HG02884 (cell line): ENCODE results near the gene SYTL4.

Source experiments
- ATAC-seq: cut with Tn5 transposase; IDR thresholded peaks from one replicate; pipeline ENCODE4 v1.9.1; 2021; ENCODE audit warnings: mild to moderate bottlenecking, moderate library complexity; ENCODE audit not compliant: unreplicated experiment

The SYTL4 gene

DNA sequence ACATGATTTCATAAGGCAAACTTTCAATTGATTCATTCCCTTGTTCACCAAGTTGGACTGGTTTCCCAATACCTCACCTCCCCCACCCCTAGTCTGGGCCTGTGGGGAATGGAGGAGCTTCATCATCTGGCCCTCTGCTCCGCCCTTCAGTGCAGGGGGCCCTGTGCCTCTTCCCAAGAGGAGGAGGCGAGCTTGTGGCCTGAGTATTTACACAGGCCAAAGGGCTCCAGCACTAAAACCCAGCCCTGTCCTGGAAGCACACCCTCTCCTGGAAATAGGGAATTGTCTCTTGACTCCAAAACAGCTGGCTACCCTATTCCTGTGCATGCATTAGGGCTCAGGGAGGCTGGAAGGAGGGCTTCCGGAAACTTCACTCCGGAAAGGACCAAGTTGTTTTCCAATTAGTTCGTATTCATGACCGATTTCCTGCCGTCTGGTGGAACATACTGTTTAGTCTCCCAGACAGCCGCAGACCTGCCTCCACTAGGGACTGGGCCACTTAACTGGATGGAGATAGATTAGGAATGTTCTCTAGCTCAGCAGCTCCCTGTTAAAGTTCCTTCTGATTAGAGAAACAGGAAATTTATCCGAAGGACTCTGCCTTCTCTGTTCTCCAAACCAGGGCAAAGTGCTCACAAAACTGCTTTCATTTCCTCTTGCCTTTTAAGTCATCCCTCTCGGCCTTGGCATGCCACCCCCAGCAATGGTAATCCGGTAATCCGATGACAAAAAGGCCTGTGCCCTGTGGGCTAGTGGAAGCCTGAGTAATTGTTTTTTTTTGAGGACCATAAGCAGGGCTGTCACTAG lies 82.2 kb downstream of the SYTL4 start:
- no peak for ATAC-seq

DNA sequence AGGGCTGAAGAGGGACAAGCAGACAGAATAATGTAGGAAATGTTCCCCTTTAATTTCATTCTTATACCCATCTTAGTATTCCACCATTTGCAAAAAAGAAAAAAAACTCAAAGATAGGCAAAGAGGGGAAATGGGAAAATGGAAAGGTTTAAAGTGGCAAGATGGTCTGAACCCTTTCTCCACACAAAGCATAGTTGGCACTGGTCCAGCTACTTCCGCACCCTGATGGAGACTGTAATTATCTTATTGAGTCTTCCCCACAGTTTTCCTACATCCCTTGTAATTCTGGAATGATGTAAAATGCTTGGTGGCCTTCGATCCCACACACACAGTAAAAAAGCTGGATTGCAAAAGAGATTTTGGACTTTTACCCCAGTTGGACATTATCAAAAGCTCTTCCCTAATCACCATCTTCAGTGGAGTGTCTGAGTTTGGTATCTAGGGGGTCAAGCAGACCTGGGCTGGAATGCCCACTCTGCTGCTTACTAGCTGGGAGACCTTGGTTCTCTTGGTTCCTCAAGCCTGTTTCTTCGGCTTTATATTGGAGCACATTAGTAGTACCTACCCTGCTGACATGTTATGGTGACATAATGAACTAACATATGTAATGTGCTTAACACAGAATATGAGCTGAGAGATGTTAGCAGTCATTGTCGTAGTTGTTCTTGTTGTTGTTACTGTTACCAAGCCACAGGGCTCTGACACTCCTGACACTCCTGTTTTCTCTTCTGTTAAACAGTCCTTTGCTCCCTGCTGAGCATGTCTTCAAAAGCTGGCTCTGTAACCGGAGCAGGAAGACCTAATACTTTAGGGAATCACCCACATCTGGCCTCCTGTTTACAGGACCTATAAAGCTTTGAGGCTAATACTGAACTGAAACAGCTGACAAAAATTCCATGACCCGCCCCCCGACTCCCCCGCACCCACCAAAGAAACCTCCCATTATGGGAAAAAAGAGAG lies 83.2 kb downstream of the SYTL4 start:
- ATAC-seq, result no peak

DNA sequence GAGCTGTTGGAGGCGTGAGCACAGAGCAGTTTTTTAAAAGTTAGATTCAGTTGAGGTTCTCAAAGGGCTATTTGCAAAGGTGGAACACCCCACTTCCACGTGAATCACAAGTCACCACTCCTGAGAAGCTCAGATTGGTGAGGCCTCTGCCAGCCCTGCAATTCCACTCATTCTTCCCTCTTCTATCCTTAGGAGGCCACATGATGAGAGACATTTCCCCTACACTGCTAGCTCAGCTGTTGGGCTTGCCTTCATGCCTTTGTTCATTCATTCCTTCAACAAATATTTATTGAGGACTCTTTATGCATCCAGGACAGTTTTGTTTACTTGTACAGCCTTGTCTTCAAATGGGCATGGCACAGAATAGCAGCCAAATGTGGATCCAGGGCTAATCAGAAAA lies 84.2 kb downstream of the SYTL4 start:
- ATAC-seq, result no peak

DNA sequence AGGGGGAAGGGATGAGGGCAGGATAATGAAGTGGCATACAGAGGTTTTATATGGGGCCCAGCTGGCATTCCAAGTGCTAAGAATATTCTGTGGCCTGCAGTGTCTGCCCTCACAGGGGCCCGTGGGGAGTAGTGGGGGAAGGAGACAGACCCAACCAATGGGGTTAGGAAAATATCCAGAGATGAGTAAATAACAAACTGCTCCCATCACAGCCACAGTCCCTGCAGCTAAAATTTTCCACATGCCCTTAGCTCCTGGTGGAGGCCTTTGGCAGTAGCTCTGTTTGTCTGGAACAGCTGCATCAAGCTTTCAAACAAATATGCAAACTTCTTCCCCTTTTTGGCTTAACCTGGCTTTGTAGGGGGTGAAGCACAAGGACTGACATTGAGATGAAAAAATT lies 84.8 kb downstream of the SYTL4 start:
- no peak for ATAC-seq

DNA sequence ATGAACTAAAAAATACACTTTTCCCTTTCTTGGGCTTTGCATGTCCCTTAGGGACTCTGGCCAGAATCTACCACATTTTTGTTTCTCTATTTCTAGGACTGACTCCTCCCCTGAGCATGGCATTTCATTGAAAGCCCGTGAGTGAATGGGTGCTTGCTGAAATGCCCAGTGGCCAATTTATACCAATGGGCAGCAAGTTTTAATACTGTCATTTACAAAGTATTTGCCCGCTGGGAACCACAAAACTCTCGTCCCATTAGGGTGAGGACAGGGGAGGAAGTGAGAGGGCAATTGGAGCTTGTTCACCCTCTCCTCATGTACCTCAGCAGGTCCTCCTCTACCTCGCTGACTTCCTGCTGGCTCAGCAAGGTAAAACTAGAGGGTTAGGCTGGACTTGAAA lies 86.8 kb downstream of the SYTL4 start:
- ATAC-seq, result no peak

DNA sequence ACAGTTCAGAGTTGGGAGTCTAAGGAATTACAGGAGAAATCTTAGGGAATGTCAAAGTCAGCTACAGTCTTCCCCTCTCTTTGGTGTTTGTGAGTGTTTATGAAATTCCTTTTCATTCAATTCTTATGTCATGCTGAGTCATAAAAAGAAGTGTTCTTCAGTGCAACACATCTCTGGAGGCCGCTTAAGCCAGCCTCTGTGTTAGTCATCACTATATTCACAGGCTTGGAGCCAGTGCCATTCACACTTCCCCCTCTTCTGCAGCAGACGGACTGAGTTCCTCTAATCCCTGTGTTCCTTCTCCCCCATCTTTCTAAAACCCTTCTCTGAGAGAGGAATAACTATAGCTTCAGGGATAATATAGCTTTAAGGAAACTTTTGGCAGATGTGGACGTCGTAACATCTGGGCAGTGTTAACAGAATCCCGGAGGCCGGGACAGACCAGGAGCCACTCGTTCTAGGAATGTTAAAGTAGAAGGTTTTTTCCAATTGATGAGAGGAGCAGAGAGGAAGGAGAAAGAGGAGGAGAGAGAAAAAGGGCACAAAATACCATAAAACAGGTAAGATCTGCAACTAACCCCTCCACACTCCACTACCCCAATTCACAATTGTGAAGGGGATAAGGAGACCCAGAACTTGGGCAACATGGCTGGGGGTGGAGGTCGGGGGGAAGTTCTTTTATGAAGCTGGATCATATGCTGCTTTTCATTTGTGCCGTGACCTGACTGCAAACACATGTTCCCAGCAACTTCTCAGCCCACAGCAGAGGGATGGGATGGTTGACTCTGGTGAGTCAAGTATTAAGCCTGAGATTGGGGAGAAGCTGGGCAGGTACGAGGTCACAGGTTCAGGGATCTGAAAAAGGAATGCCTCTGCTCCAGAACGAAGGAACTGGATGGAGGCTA lies 87.7 kb downstream of the SYTL4 start, which contains the start of gene SRPX2:
Gene SRPX2 (plus strand): TSS at position 244 of the 905 bp plus-strand sequence. CDS start 2,124 bp downstream, outside the sequence.
- ATAC-seq, result peak; percentile 68

DNA sequence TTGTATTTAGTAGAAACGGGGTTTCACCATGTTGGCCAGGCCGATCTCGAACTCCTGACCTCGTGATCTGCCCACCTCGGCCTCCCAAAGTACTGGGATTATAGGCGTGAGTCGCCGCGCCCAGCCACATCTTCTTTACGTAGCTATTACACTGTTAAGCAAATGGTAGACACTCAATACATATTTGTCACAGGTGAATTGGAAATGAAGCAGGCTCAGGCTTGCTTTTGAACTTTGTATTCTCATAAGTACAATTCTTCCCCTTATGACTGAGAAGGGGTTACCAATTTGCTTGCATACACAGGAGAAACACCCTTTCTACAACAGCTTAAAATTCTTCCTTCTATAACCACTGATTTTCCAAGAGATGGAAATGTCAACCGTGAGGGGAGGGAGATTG lies 88.7 kb downstream of the SYTL4 start:
- ATAC-seq, result no peak

DNA sequence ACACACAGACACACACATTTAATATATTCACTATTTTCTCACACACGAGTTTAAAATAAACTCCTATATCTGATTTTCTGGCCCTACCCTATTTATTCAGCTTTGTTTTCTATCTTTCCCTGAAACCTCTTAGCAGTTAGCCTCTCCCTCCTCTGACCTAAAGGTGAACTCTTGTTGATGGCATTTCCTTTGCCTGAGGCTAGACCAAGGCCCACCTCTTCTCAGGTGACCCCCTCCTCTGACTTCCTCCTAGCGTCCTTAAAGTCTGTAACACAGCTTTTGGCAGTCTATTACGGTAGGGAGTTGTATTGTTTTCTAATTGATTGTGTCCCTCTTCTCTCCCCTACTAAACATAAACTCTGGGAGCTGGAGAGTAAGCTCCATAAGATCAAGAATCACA lies 89.6 kb downstream of the SYTL4 start:
- no peak for ATAC-seq

DNA sequence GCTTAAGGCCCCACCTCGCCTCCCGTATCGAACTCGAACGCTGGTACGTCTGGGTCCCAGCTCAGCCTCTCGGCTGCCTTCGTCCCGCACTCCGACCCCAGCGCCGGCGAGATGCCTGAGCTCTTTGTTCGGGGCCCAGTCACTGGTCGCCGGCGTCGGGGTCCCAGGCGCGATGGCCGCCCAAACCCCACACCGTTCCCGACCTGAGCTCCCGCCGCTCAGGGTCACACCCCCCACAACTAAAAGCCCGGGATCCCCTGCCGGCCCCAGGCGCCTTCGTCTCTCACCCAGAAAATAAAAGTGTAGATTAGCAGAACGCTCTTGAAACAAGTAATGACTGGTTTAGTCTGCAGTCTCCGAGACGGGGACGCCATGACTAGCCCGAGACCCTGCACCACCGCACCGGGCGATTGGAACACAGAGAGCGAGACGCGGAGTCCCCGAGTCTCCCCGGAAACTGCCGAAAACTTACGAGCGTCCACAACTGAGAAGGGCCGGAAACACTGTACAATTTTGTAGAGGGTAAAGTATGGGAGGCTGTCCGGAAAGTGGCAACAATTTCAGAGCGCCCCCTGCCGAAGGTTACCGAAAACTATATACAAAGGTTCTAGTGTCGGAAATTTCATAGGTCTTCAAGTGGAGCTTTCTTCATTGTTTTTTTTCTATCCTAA lies 95.5 kb downstream of the SYTL4 start, which contains the start of gene TSPAN6:
Gene TSPAN6 (minus strand): TSS at position 486 of the 671 bp plus-strand sequence. CDS start 112 bp downstream, at position 374.
- peak; percentile 98 for ATAC-seq

DNA sequence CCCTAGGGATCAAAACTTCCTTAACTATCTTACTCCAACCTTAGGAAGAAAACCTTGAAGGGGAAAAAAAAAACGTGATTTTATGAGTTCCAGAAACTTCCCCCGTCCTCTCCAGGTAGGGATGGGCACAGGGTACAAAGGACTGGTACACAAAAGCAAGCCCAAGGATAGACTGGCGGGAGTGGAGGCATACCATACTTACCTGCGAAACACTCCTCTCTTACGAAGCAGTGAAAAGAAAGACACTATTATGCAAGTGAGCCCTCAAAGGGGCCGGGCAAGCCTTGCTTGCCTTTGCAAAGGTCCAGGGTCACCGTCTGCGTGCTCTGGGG lies 96.0 kb downstream of the SYTL4 start:
- ATAC-seq, result no peak

DNA sequence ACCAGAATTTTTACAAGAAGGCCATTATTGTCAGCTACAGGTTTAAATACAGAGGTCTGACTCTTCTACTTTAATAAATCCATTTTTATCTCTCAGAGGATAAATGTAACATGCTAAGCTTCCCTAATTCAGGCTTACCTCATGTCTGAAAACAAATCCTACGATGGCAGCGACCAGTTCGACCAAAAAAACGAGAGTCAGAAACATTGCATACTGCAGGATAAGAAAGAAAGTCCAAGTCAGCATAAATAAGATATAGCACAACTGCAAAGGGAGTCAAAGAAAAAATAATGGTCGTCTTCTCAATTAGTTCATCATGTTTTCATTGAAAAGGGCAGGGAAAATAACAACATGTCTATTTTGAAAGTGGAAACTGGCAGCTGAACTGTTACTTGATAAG lies 96.9 kb downstream of the SYTL4 start:
- no peak for ATAC-seq

DNA sequence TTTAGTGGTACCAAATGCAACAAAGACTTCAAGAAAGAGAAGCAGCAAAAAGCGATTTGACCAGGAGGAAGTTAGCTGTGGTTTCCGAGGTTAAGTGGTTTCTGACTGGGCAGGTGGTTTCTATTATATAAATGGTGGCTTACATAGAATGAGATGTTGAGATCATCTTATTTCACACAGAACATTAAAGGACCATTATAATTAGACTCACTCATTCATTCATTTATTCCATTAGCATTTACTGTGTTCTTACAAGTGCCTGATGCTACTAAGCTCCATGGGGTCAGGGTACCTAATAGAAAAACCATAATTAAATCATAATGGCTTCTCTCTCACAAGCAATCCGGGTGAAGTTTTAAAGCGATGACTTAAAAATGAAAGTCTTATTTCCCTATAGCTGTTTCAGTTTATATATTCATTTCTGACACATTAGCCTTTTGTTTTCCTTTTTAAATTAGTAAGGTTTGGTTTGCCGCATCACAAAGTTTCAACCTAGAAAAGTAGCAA lies 105.9 kb downstream of the SYTL4 start:
- peak; percentile 94 for ATAC-seq
